H1 (cell line): ENCODE data around the gene C1D. TPM values are rescaled to one million over a fixed set of nuclear protein-coding genes. Genes with fewer than 3 reads are reported as not detected.

ENCODE experiments used
- CTCF ChIA-PET: fragments of 300-600 bp; sonication (Branson Sonifier 250); formaldehyde crosslinking; loops from one replicate; lab custom pipeline; 2021; ENCODE audit not compliant: partially characterized antibody; lab: Charles Lee
- POLR2A ChIA-PET: fragments of 300-600 bp; sonication (Branson Sonifier 250); formaldehyde crosslinking; loops from one replicate; lab custom pipeline; 2021; ENCODE audit warnings: inconsistent platforms; ENCODE audit not compliant: partially characterized antibody; lab: Charles Lee
- DNase-seq, 2 experiments: peaks; one replicate each; pipeline versions ENCODE4 v3.0.0 to v3.0.0-alpha.2; 2010 to 2022; ENCODE audit warnings: low spot score in 2 of 2, low read depth in 1 of 2, mixed read lengths in 1 of 2
- FAIRE-seq: peaks from 2 replicates; lab custom pipeline; 2011; peaks lifted over from hg19 to GRCh38; lab: Jason Lieb, UNC
- H2AFZ ChIP-seq: 2 replicates; pipeline ENCODE4 v1.8.1; 2012; ENCODE audit warnings: low read length, inconsistent platforms
- H2AK5ac ChIP-seq: 2 replicates; pipeline ENCODE4 v1.6.1; 2013; ENCODE audit warnings: low read depth, low read length
- H2BK120ac ChIP-seq: replicated peaks from 2 replicates; pipeline ENCODE3; 2013; ENCODE audit warnings: low read depth, low read length, inconsistent platforms
- H2BK12ac ChIP-seq: 2 replicates; pipeline ENCODE4 v1.6.1; 2013; ENCODE audit warnings: low read depth, low read length
- H2BK15ac ChIP-seq: 2 replicates; pipeline ENCODE4 v1.6.1; 2013; ENCODE audit warnings: low read length
- H2BK20ac ChIP-seq: 2 replicates; pipeline ENCODE4 v1.6.1; 2013; ENCODE audit warnings: low read length
- H2BK5ac ChIP-seq: 2 replicates; pipeline ENCODE4 v1.6.1; 2013; ENCODE audit warnings: low read depth, low read length
- H3K14ac ChIP-seq: 2 replicates; pipeline ENCODE4 v1.6.1; 2013; ENCODE audit warnings: inconsistent platforms; ENCODE audit not compliant: insufficient read length
- H3K18ac ChIP-seq: 2 replicates; pipeline ENCODE4 v1.6.1; 2013; ENCODE audit warnings: low read length; ENCODE audit errors: extremely low read depth
- H3K23ac ChIP-seq: 2 replicates; pipeline ENCODE4 v1.6.1; 2013; ENCODE audit warnings: inconsistent platforms; ENCODE audit not compliant: insufficient read length
- H3K23me2 ChIP-seq: 2 replicates; pipeline ENCODE4 v1.6.1; 2013; ENCODE audit warnings: low read depth, low read length
- H3K27ac ChIP-seq: 2 replicates; pipeline ENCODE4 v1.6.1; 2011; ENCODE audit warnings: low read depth, low read length, inconsistent platforms
- H3K27me3 ChIP-seq, 4 experiments: replicated peaks in 1 of 4; 1 replicate in 1 of 4; 2 replicates in 3 of 4; pipeline versions ENCODE4 v1.6.1 to v1.8.1; 2011 to 2013; ENCODE audit warnings: low read length in 3 of 4, mild to moderate bottlenecking in 3 of 4, inconsistent platforms in 2 of 4, mixed read lengths in 2 of 4, moderate library complexity in 1 of 4; ENCODE audit not compliant: control insufficient read depth in 3 of 4, insufficient read depth in 3 of 4; ENCODE audit errors: extremely low read depth in 1 of 4
- H3K36me3 ChIP-seq, 4 experiments: 2 replicates each; pipeline versions ENCODE4 v1.6.1 to v1.8.1; 2011 to 2013; ENCODE audit warnings: mild to moderate bottlenecking in 4 of 4, low read length in 3 of 4, moderate library complexity in 2 of 4, control low read depth in 1 of 4, inconsistent platforms in 1 of 4; ENCODE audit not compliant: insufficient read depth in 4 of 4, control insufficient read depth in 2 of 4
- H3K4ac ChIP-seq: replicated peaks from 2 replicates; pipeline ENCODE3; 2013; ENCODE audit warnings: low read length, low read depth, mixed read lengths, inconsistent platforms; ENCODE audit not compliant: insufficient read length
- H3K4me1 ChIP-seq, 4 experiments: replicated peaks in 1 of 4; 1 replicate in 1 of 4; 2 replicates in 3 of 4; pipeline versions ENCODE4 v1.6.1 to v1.8.1; 2011 to 2013; ENCODE audit warnings: low read length in 3 of 4, inconsistent platforms in 2 of 4, mixed read lengths in 1 of 4; ENCODE audit not compliant: insufficient read depth in 4 of 4, control insufficient read depth in 3 of 4
- H3K4me2 ChIP-seq, 2 experiments: 2 replicates each; pipeline versions ENCODE4 v1.6.1 to v1.8.1; 2011 to 2013; ENCODE audit warnings: low read depth in 2 of 2, low read length in 2 of 2, control low read depth in 1 of 2, inconsistent platforms in 1 of 2, mild to moderate bottlenecking in 1 of 2; ENCODE audit not compliant: insufficient read depth in 1 of 2
- H3K4me3 ChIP-seq, 4 experiments: fragments of 200-600, 300-600 bp in 1 of 4; sonication (generic), shearing (Covaris generic), sonication (Bioruptor Twin) in 1 of 4; 2 replicates each; pipeline versions ENCODE4 v1.5.1 to v1.8.1; 2011 to 2016; ENCODE audit warnings: low read length in 4 of 4, low read depth in 3 of 4, control low read depth in 2 of 4, inconsistent platforms in 2 of 4, mild to moderate bottlenecking in 2 of 4, mixed read lengths in 1 of 4, moderate library complexity in 1 of 4; ENCODE audit not compliant: insufficient read depth in 2 of 4; ENCODE audit errors: extremely low read depth in 1 of 4
- H3K56ac ChIP-seq: replicated peaks from 2 replicates; pipeline ENCODE3; 2013; ENCODE audit warnings: low read depth, mild to moderate bottlenecking, mixed read lengths, low read length, inconsistent platforms; ENCODE audit not compliant: insufficient read length
- H3K79me1 ChIP-seq: 2 replicates; pipeline ENCODE4 v1.6.1; 2013; ENCODE audit warnings: low read depth, low read length, control low read depth
- H3K79me2 ChIP-seq, 2 experiments: 2 replicates each; pipeline versions ENCODE4 v1.6.1 to v1.8.1; 2012 to 2013; ENCODE audit warnings: low read length in 2 of 2, mild to moderate bottlenecking in 2 of 2, inconsistent platforms in 1 of 2; ENCODE audit not compliant: insufficient read depth in 2 of 2, control insufficient read depth in 1 of 2
- H3K9ac ChIP-seq, 4 experiments: replicated peaks in 1 of 4; 1 replicate in 1 of 4; 2 replicates in 3 of 4; pipeline versions ENCODE4 v1.6.1 to v1.8.1; 2011 to 2013; ENCODE audit warnings: low read depth in 3 of 4, low read length in 3 of 4, control low read depth in 2 of 4, mild to moderate bottlenecking in 2 of 4, moderate library complexity in 2 of 4, inconsistent platforms in 1 of 4; ENCODE audit errors: extremely low read depth in 1 of 4
- H3K9me3 ChIP-seq, 2 experiments: 2 replicates each; pipeline versions ENCODE4 v1.6.1 to v1.8.1; 2012 to 2013; ENCODE audit warnings: mild to moderate bottlenecking in 2 of 2, moderate library complexity in 2 of 2, control low read depth in 1 of 2, inconsistent platforms in 1 of 2, low read depth in 1 of 2, low read length in 1 of 2, mixed read lengths in 1 of 2; ENCODE audit not compliant: insufficient read depth in 2 of 2
- H4K20me1 ChIP-seq, 2 experiments: replicated peaks in 1 of 2; 2 replicates each; pipeline versions ENCODE3 to v1.8.1; 2011 to 2013; ENCODE audit warnings: inconsistent platforms in 2 of 2, low read length in 2 of 2, mild to moderate bottlenecking in 1 of 2; ENCODE audit not compliant: insufficient read depth in 2 of 2, control insufficient read depth in 1 of 2
- H4K5ac ChIP-seq: 2 replicates; pipeline ENCODE4 v1.6.1; 2013; ENCODE audit warnings: low read length, low read depth, mixed read lengths, inconsistent platforms; ENCODE audit not compliant: insufficient read length
- H4K8ac ChIP-seq: 2 replicates; pipeline ENCODE4 v1.8.0; 2013; ENCODE audit warnings: mild to moderate bottlenecking, moderate library complexity, low read length, inconsistent platforms; ENCODE audit not compliant: insufficient read depth; ENCODE audit errors: extremely low read depth
- H4K91ac ChIP-seq: replicated peaks from 2 replicates; pipeline ENCODE3; 2013; ENCODE audit warnings: low read length, mixed read lengths, inconsistent platforms; ENCODE audit not compliant: insufficient read length
- CBX5 ChIP-seq: fragments of 300-800, 300-1000 bp; sonication (generic); IDR thresholded peaks from 2 replicates; pipeline ENCODE4 v1.7.1; 2016; ENCODE audit warnings: antibody characterized with exemption, low read length, low read depth
- CEBPB ChIP-seq: IDR thresholded peaks from 2 replicates; pipeline ENCODE4 v1.6.1; 2012; ENCODE audit warnings: low read depth, low read length
- CHD1 ChIP-seq: IDR thresholded peaks from 2 replicates; pipeline ENCODE4 v1.6.1; 2012; ENCODE audit warnings: low read depth, low read length, improper control_type of control experiment
- E2F6 ChIP-seq: IDR thresholded peaks from 2 replicates; pipeline ENCODE4 v1.6.1; 2012; ENCODE audit warnings: inconsistent platforms
- JUND ChIP-seq: IDR thresholded peaks from 2 replicates; pipeline ENCODE4 v1.6.1; 2011; ENCODE audit warnings: mild to moderate bottlenecking, improper control_type of control experiment, low read length
- KDM1A ChIP-seq: fragments of 200-600, 300-600 bp; sonication (generic); IDR thresholded peaks from 2 replicates; pipeline ENCODE4 v1.7.1; 2016; ENCODE audit warnings: mild to moderate bottlenecking, low read length, borderline replicate concordance
- PHF8 ChIP-seq: fragments of 200-600 bp; sonication (generic); conservative IDR thresholded peaks from 2 replicates; pipeline ENCODE4 v1.7.1; 2012; ENCODE audit warnings: low read depth, mild to moderate bottlenecking, inconsistent platforms, low read length, moderate library complexity
- POLR2A ChIP-seq, 2 experiments: IDR thresholded peaks; 1 replicate in 1 of 2; 2 replicates in 1 of 2; pipeline ENCODE4 v1.6.1; 2011; ENCODE audit warnings: low read depth in 2 of 2, low read length in 2 of 2, mild to moderate bottlenecking in 2 of 2; ENCODE audit errors: control extremely low read depth in 1 of 2
- RFX5 ChIP-seq: IDR thresholded peaks from 2 replicates; pipeline ENCODE4 v1.6.1; 2011; ENCODE audit warnings: low read depth, low read length, improper control_type of control experiment, borderline replicate concordance
- RNF2 ChIP-seq: fragments of 200-900, 300-1000 bp; sonication (generic); IDR thresholded peaks from 2 replicates; pipeline ENCODE4 v1.7.1; 2016; ENCODE audit warnings: borderline replicate concordance, low read depth, mild to moderate bottlenecking, antibody characterized with exemption, low read length; ENCODE audit not compliant: poor library complexity, severe bottlenecking; ENCODE audit errors: missing control alignments
- SAP30 ChIP-seq: fragments of 300-600 bp; sonication (generic); IDR thresholded peaks from 2 replicates; pipeline ENCODE4 v1.7.1; 2012; ENCODE audit warnings: low read length, moderate library complexity, mild to moderate bottlenecking, inconsistent platforms; ENCODE audit not compliant: insufficient read depth, insufficient replicate concordance
- SP4 ChIP-seq: IDR thresholded peaks from 2 replicates; pipeline ENCODE4 v1.6.1; 2012; ENCODE audit warnings: low read length, inconsistent platforms
- SRF ChIP-seq: IDR thresholded peaks from 2 replicates; pipeline ENCODE4 v1.6.1; 2011; ENCODE audit warnings: mild to moderate bottlenecking, low read depth, low read length, moderate library complexity
- WGBS, 2 experiments: shearing (Covaris generic) in 1 of 2; methylation state at CpG; one replicate each; pipeline versions ENCODE4 v1.1.6 to v1.1.7; 2013 to 2015; ENCODE audit warnings: low lambda C conversion rate in 2 of 2, mixed read lengths in 2 of 2, inconsistent platforms in 1 of 2, low coverage in 1 of 2, missing lambda C conversion rate in 1 of 2; ENCODE audit not compliant: insufficient replicate concordance in 2 of 2, insufficient coverage in 1 of 2, insufficient read length in 1 of 2; ENCODE audit errors: extremely low coverage in 1 of 2, missing lambda C conversion rate in 1 of 2; 5-methylcytosine and 5-hydroxymethylcytosine counted together
- polyA plus RNA-seq, 7 experiments: library from polyadenylated mRNA; depleted of rRNA in 3 of 7; stranded (reverse) in 5 of 7; unstranded in 2 of 7; fragments of >200 nt in 5 of 7; fragments of 200-250 nt in 2 of 7; gene quantifications; 1 replicate in 5 of 7; 2 replicates in 1 of 7; 4 replicates in 1 of 7; pipeline versions ENCODE4 v1.2.1 to v1.2.3, GENCODE V29; 2011 to 2013; ENCODE audit warnings: missing spikeins in 2 of 7, mixed read lengths in 2 of 7
- total RNA-seq: library from RNA; stranded (reverse); fragmentation: NEBNext Ultra II Directional; extraction: Animal tissue kit (Norgen Biotek cat#: 25700); gene quantifications from 2 replicates; pipeline ENCODE4 v1.2.1, GENCODE V29; 2021

The C1D gene
- total and polyA plus RNA-seq, 2 of the 8 experiments (the other 6 are each of a cell fraction or from before 2014, with no cell fraction given), result 17.5 to 24.1 TPM

GRCh38 chr2:68088940-68089339 is 26.1 kb upstream of the C1D start:
- Histone ChIP-seq H3K4ac (no peak overlapping the region), H3K14ac (no peak overlapping the region), H3K4me2 (no peak overlapping the region), H2AFZ (no peak overlapping the region), H3K9me3 (no peaks in the 10 kb centered on the region), H3K18ac (no peak overlapping the region), H3K27me3 (no peaks in the 10 kb centered on the region), H3K9ac (no peak overlapping the region), H4K5ac (no peak overlapping the region), H2BK12ac (no peak overlapping the region), H3K79me2 (no peaks in the 10 kb centered on the region), H2AK5ac (no peak overlapping the region), H4K8ac (no peak overlapping the region), H3K79me1 (no peaks in the 10 kb centered on the region), H3K36me3 (no peaks in the 10 kb centered on the region), H3K56ac (no peak overlapping the region), H3K23me2 (no peaks in the 10 kb centered on the region), H4K20me1 (no peaks in the 10 kb centered on the region), H3K23ac (no peak overlapping the region), H2BK120ac (no peak overlapping the region), H2BK5ac (no peak overlapping the region), H2BK20ac (no peak overlapping the region), H4K91ac (no peak overlapping the region), H3K4me1 (0 out of 7 replicates have a peak, but pooled peaks cover 0 to 3% (median 0%) of the 10 kb centered on the region in 4 experiments), H2BK15ac (no peak overlapping the region), H3K4me3 (no peak overlapping the region), H3K27ac (no peak overlapping the region)
- TF ChIP-seq SRF, result no peak
- no peak for TF ChIP-seq CHD1
- no peak for TF ChIP-seq PHF8
- TF ChIP-seq E2F6, result no peak
- TF ChIP-seq SP4, result no peak
- TF ChIP-seq KDM1A, result no peak
- no peak for TF ChIP-seq RFX5
- no peak for TF ChIP-seq CEBPB
- no peak for TF ChIP-seq POLR2A (IDR thresholded peaks at IDR 0.05; ENCODE audit: control extremely low read depth in 1 of 2, low read depth in 2 of 2, low read length in 2 of 2)
- TF ChIP-seq RNF2, result no peak
- TF ChIP-seq CBX5, result no peak
- TF ChIP-seq JUND, result no peak
- no peak for TF ChIP-seq SAP30
- no peak for FAIRE-seq
- ChIA-PET CTCF (interaction anchor here (0.9 kb wide), 1 partner anchor 249 kb away, joined by 3 read pairs; no protein-coding TSS in a partner anchor), POLR2A (no interaction called here)
- DNase-seq, result no peak
- WGBS, 2 experiments, result 87% methylated on average over 2 of the region's 2 CpGs; no CpG with 5 or more reads in 1 of the 2 experiments
